H9 (cell line): Measurements from ENCODE around the gene GALNT9. TPM values are rescaled to one million over a fixed set of nuclear protein-coding genes. Genes with fewer than 3 reads are reported as not detected.

ENCODE experiments used
- DNase-seq: peaks from one replicate; pipeline ENCODE4 v3.0.0-alpha.2; 2017
- H2AFZ ChIP-seq: one replicate; pipeline ENCODE4 v1.6.1; 2013; ENCODE audit warnings: mild to moderate bottlenecking, low read length, control low read depth, moderate library complexity
- H2AK5ac ChIP-seq: 2 replicates; pipeline ENCODE4 v1.6.1; 2013; ENCODE audit warnings: low read length, control low read depth, mixed read lengths; ENCODE audit not compliant: insufficient read length
- H2BK120ac ChIP-seq: one replicate; pipeline ENCODE4 v1.6.1; 2013; ENCODE audit warnings: low read depth, mild to moderate bottlenecking, low read length, control low read depth, inconsistent platforms; ENCODE audit not compliant: poor library complexity, severe bottlenecking
- H2BK12ac ChIP-seq: 2 replicates; pipeline ENCODE4 v1.6.1; 2013; ENCODE audit warnings: low read length, control low read depth, mixed read lengths, low read depth; ENCODE audit not compliant: insufficient read length
- H2BK15ac ChIP-seq: 2 replicates; pipeline ENCODE4 v1.6.1; 2013; ENCODE audit warnings: low read depth, low read length, control low read depth
- H2BK20ac ChIP-seq: one replicate; pipeline ENCODE4 v1.6.1; 2013; ENCODE audit warnings: low read depth, mild to moderate bottlenecking, low read length, control low read depth, inconsistent platforms; ENCODE audit not compliant: poor library complexity, severe bottlenecking
- H2BK5ac ChIP-seq: 2 replicates; pipeline ENCODE4 v1.6.1; 2013; ENCODE audit warnings: low read length, control low read depth, mixed read lengths; ENCODE audit not compliant: insufficient read length
- H3K14ac ChIP-seq: 2 replicates; pipeline ENCODE4 v1.6.1; 2013; ENCODE audit warnings: low read length, control low read depth; ENCODE audit not compliant: insufficient read depth
- H3K18ac ChIP-seq: 2 replicates; pipeline ENCODE4 v1.6.1; 2013; ENCODE audit warnings: low read depth, mild to moderate bottlenecking, mixed read lengths, low read length, control low read depth; ENCODE audit not compliant: insufficient read length
- H3K23ac ChIP-seq: 2 replicates; pipeline ENCODE4 v1.6.1; 2013; ENCODE audit warnings: low read length, control low read depth, mixed read lengths, low read depth; ENCODE audit not compliant: insufficient read length
- H3K23me2 ChIP-seq: 2 replicates; pipeline ENCODE4 v1.6.1; 2013; ENCODE audit warnings: low read depth, mild to moderate bottlenecking, mixed read lengths, low read length, control low read depth; ENCODE audit not compliant: insufficient read length, poor library complexity, severe bottlenecking
- H3K27ac ChIP-seq: 2 replicates; pipeline ENCODE4 v1.5.1; 2013; ENCODE audit warnings: low read length, control low read depth, mixed read lengths, low read depth; ENCODE audit not compliant: insufficient read length
- H3K27me3 ChIP-seq: 2 replicates; pipeline ENCODE4 v1.6.1; 2013; ENCODE audit warnings: low read length, control low read depth, inconsistent platforms; ENCODE audit not compliant: insufficient read depth
- H3K4ac ChIP-seq: 2 replicates; pipeline ENCODE4 v1.6.1; 2013; ENCODE audit warnings: low read depth, mild to moderate bottlenecking, control low read depth, inconsistent platforms, low read length, moderate library complexity
- H3K4me1 ChIP-seq: 2 replicates; pipeline ENCODE4 v1.6.1; 2013; ENCODE audit warnings: low read length, control low read depth, inconsistent platforms; ENCODE audit not compliant: insufficient read depth
- H3K4me2 ChIP-seq: 2 replicates; pipeline ENCODE4 v1.6.1; 2013; ENCODE audit warnings: low read length, control low read depth, mixed read lengths; ENCODE audit not compliant: insufficient read length, insufficient read depth
- H3K56ac ChIP-seq: 2 replicates; pipeline ENCODE4 v1.6.1; 2013; ENCODE audit warnings: low read depth, mild to moderate bottlenecking, mixed read lengths, low read length, control low read depth; ENCODE audit not compliant: insufficient read length
- H3K79me1 ChIP-seq: 2 replicates; pipeline ENCODE4 v1.6.1; 2013; ENCODE audit warnings: low read depth, mild to moderate bottlenecking, moderate library complexity, low read length, control low read depth, inconsistent platforms; ENCODE audit not compliant: insufficient read depth, poor library complexity, severe bottlenecking
- H3K79me2 ChIP-seq: 2 replicates; pipeline ENCODE4 v1.6.1; 2013; ENCODE audit warnings: low read length, control low read depth, inconsistent platforms; ENCODE audit not compliant: insufficient read depth
- H3K9ac ChIP-seq: 2 replicates; pipeline ENCODE4 v1.6.1; 2013; ENCODE audit warnings: low read length, control low read depth, mixed read lengths; ENCODE audit not compliant: insufficient read length; ENCODE audit errors: extremely low read depth
- H3K9me3 ChIP-seq: one replicate; pipeline ENCODE4 v1.6.1; 2013; ENCODE audit warnings: low read depth, low read length, inconsistent platforms; ENCODE audit not compliant: control insufficient read depth
- H3T11ph ChIP-seq: one replicate; pipeline ENCODE4 v1.6.1; 2013; ENCODE audit warnings: mild to moderate bottlenecking, low read length, control low read depth, inconsistent platforms
- H4K20me1 ChIP-seq: one replicate; pipeline ENCODE4 v1.6.1; 2013; ENCODE audit not compliant: control insufficient read depth, insufficient read length, insufficient read depth
- H4K5ac ChIP-seq: 2 replicates; pipeline ENCODE4 v1.6.1; 2013; ENCODE audit warnings: low read depth, mild to moderate bottlenecking, mixed read lengths, low read length, control low read depth; ENCODE audit not compliant: insufficient read length
- H4K8ac ChIP-seq: replicated peaks from 2 replicates; pipeline ENCODE4 v1.6.1; 2013; ENCODE audit warnings: low read length, control low read depth, mixed read lengths, low read depth; ENCODE audit not compliant: insufficient read length
- H4K91ac ChIP-seq: 2 replicates; pipeline ENCODE4 v1.6.1; 2013; ENCODE audit warnings: low read depth, mild to moderate bottlenecking, moderate library complexity, mixed read lengths, low read length, control low read depth; ENCODE audit not compliant: insufficient read length
- H3K27ac Mint-ChIP-seq, 3 experiments: 2 replicates in 2 of 3; 3 replicates in 1 of 3; pipeline ENCODE4 v1.8.0; 2020 to 2021; ENCODE audit warnings: mixed read lengths in 3 of 3, mild to moderate bottlenecking in 1 of 3, moderate library complexity in 1 of 3
- H3K27me3 Mint-ChIP-seq: 2 replicates; pipeline ENCODE4 v1.8.0; 2021; ENCODE audit warnings: low read depth, mild to moderate bottlenecking, moderate library complexity, mixed read lengths
- H3K36me3 Mint-ChIP-seq, 3 experiments: 2 replicates in 2 of 3; 3 replicates in 1 of 3; pipeline ENCODE4 v1.8.0; 2020 to 2021; ENCODE audit warnings: low read depth in 3 of 3, mixed read lengths in 3 of 3; ENCODE audit not compliant: insufficient read depth in 1 of 3
- H3K4me1 Mint-ChIP-seq, 2 experiments: 2 replicates each; pipeline ENCODE4 v1.8.0; 2020; ENCODE audit warnings: mixed read lengths in 2 of 2
- H3K4me3 Mint-ChIP-seq, 2 experiments: 2 replicates in 1 of 2; 3 replicates in 1 of 2; pipeline ENCODE4 v1.8.0; 2020 to 2021; ENCODE audit warnings: mild to moderate bottlenecking in 2 of 2, mixed read lengths in 2 of 2, moderate library complexity in 1 of 2
- H3K9me3 Mint-ChIP-seq, 2 experiments: 2 replicates in 1 of 2; 3 replicates in 1 of 2; pipeline ENCODE4 v1.8.0; 2020; ENCODE audit warnings: mild to moderate bottlenecking in 2 of 2, mixed read lengths in 2 of 2, moderate library complexity in 1 of 2
- CTCF ChIP-seq: fragments of 200-600 bp; sonication (generic); conservative IDR thresholded peaks from 3 replicates; pipeline ENCODE4 v1.8.0; 2021; ENCODE audit warnings: antibody characterized with exemption, mild to moderate bottlenecking
- WGBS: extraction: QIAGEN DNeasy Blood & Tissue Kit; methylation state at CpG from one replicate; pipeline ENCODE4 v1.1.7; 2013; ENCODE audit warnings: missing lambda C conversion rate, low lambda C conversion rate, mixed read lengths; ENCODE audit not compliant: insufficient read length; ENCODE audit errors: extremely low coverage; 5-methylcytosine and 5-hydroxymethylcytosine counted together
- total RNA-seq: library from RNA; stranded (reverse); gene quantifications from 2 replicates; pipeline ENCODE4 v1.2.1, GENCODE V29; 2021

GALNT9 gene
- total RNA-seq, 1 experiment from 2014 or later: 0.35 TPM

DNA sequence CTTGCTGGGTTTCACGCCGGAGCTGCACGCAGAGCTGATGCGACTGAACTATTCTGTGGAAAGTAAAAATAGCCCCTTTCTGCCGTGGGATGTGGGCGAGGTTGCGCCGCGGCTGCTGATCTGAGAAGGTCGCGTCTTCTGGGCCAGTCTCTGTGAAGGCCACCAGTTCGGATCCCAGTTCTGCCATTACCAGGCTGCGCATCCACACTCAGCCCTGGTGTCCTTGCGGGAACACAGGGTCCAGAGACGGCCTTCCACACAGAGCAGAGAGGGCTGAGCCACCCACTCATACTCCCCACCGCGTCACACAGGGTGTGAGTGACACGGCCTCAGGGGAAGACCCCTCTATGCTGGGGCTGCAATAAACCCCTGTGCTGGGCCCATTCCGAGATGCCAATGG is 13.9 kb downstream of the GALNT9 start:
- DNase-seq: no peak
- Histone ChIP-seq H4K20me1 (no peaks in the 10 kb centered on the region), H2BK15ac (no peak overlapping the region), H3K9ac (no peak overlapping the region), H3T11ph (no peak overlapping the region), H3K27me3 (no peaks in the 10 kb centered on the region; the same call in 1 of the 2 replicates), H3K79me1 (no peaks in the 10 kb centered on the region), H2BK20ac (no peak overlapping the region), H3K27ac (no peak overlapping the region), H3K14ac (no peak overlapping the region; the same call in 1 of the 2 replicates), H3K56ac (no peak overlapping the region), H3K4me2 (no peak overlapping the region), H2BK12ac (no peak overlapping the region), H2BK120ac (no peak overlapping the region), H2AFZ (no peak overlapping the region), H3K4ac (no peak overlapping the region), H4K8ac (no peak overlapping the region), H3K23ac (no peak overlapping the region), H3K9me3 (peaks cover 6% of the 10 kb centered on the region), H3K79me2 (no peaks in the 10 kb centered on the region), H4K5ac (no peak overlapping the region), H4K91ac (no peak overlapping the region), H2AK5ac (no peak overlapping the region), H3K23me2 (no peaks in the 10 kb centered on the region), H2BK5ac (no peak overlapping the region), H3K18ac (no peak overlapping the region), H3K4me1 (no peaks in the 10 kb centered on the region)
- no peaks in the 10 kb centered on the region for H3K4me1 Mint-ChIP-seq
- no peak overlapping the region for H3K4me3 Mint-ChIP-seq
- H3K36me3 Mint-ChIP-seq: peaks cover 0 to 5% (median 0%) of the 10 kb centered on the region in 3 experiments; a peak in 2 of 7 replicates
- WGBS: no CpG with 5 or more reads among the region's 19 CpGs
- no peak for TF ChIP-seq CTCF
- H3K9me3 Mint-ChIP-seq: peaks cover 14 to 15% of the 10 kb centered on the region in 2 experiments; a peak in 4 of 5 replicates
- peaks cover 77% of the 10 kb centered on the region for H3K27me3 Mint-ChIP-seq
- no peak overlapping the region for H3K27ac Mint-ChIP-seq
